Measurements from ENCODE around the gene DIS3L2.

Gene DIS3L2

DNA sequence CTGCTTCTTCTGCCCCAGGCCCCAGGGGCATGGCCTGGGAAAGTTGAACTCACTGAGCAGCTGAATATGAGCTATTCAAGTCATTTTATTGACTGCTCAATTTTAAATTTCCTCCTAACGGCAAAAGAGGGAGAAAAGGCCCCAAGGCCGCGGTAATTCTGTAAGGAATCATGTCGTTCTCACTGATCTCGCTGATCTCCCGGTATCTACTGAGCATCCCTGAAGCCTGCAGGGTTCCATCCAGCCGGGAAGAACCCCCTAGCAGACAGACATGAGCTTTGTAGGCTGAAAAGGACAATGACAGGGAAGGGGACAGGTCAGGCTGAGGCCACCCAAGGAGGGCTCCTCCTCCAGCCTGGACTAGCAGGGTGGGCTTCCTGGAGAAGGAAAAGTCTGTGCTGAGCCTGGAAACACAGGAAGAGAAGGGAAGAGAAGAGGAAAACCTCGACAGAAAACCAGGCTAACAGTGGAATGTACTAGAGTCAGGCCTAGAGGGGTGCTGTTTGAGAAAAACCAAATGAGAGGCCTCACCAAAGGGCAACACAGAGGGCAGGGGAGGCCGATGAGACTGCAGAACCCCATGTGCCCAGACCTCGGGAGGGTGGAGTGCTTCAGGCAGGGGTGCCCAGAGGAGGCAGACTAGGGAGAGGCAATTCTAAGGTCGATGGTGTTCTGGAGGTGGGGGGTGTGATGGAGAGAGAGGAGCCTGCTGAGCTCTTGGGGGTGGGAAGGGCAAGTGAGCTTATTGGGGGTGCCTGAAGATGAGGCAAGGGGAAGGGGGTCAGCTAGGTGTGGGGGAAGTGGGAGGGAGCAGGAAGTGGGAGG lies 32.4 kb upstream of the DIS3L2 start:
- TF ChIP-seq FOXA1 (IDR thresholded peaks at IDR 0.05) = no peak
- no peak for TF ChIP-seq TARDBP (IDR thresholded peaks at IDR 0.05)
- no peak for TF ChIP-seq SUZ12 (IDR thresholded peaks at IDR 0.05)
- no peak for TF ChIP-seq NFRKB (IDR thresholded peaks at IDR 0.05)
- TF ChIP-seq SP1 (IDR thresholded peaks at IDR 0.05) = no peak
- TF ChIP-seq HDGF (IDR thresholded peaks at IDR 0.05; ENCODE audit: borderline replicate concordance) = no peak
- no peak for TF ChIP-seq BHLHE40 (IDR thresholded peaks at IDR 0.05; ENCODE audit: borderline replicate concordance)
- TF ChIP-seq FOXM1 (IDR thresholded peaks at IDR 0.05; ENCODE audit: borderline replicate concordance) = no peak
- TF ChIP-seq ARNT (IDR thresholded peaks at IDR 0.05) = no peak
- POLR2A ChIA-PET = interaction anchor here (1.1 kb wide), 1 partner anchor 32 kb away, joined by 4 read pairs; the partner anchor contains the start of gene DIS3L2
- no peak for DNase-seq (ENCODE audit: extremely low spot score)
- CTCF ChIA-PET = interaction anchor here (0.6 to 2.2 kb wide), 7 partner anchors 8 to 473 kb away, joined by 3 to 7 read pairs (median 4); no protein-coding TSS in a partner anchor

DNA sequence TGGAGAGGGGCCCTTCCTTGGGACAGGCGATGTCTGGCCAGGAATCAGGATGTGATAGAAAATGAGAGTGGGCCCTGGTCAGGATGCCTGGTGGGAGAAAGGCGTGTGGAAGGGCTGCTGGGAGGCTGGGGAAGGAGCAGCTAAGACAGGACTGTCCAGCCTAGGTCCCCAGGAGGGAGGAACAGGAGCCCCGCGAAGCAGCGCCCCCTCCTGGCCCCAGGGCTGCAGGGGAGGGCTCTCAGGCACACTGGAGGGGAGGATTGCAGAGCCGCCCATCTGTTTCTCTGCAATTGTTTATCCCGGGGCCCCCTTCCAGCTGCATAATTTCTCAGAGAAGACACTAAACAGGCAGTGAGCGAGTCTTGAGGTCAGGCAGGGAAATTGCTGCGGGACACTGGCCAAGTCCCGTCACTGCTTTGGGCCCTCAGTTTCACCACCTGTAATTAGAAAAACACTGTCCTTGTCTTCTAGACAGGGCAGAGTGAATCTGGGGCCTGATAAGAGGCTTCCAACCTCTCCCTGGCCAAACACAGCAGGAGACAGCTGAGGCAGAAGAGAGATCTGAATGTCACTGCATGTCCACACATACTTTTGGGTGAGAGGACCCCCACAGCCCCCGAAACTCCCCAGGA lies 31.4 kb upstream of the DIS3L2 start:
- ChIA-PET POLR2A (interaction anchor here (0.6 kb wide), 1 partner anchor 187 kb away, joined by 3 read pairs; no protein-coding TSS in a partner anchor), CTCF (interaction anchor here (0.6 to 2.2 kb wide), 5 partner anchors 9 to 399 kb away, joined by 3 to 7 read pairs (median 4); no protein-coding TSS in a partner anchor)
- DNase-seq (ENCODE audit: extremely low spot score) = peak; percentile 70
- TF ChIP-seq BHLHE40 (IDR thresholded peaks at IDR 0.05; ENCODE audit: borderline replicate concordance) = no peak
- TF ChIP-seq FOXK2 (IDR thresholded peaks at IDR 0.05) = no peak
- no peak for TF ChIP-seq SP1 (IDR thresholded peaks at IDR 0.05)
- TF ChIP-seq ZNF384 (IDR thresholded peaks at IDR 0.05) = no peak
- TF ChIP-seq PKNOX1 (IDR thresholded peaks at IDR 0.05) = no peak
- TF ChIP-seq ARNT (IDR thresholded peaks at IDR 0.05) = no peak
- TF ChIP-seq L3MBTL2 (conservative IDR thresholded peaks at IDR 0.05) = no peak
- TF ChIP-seq ELF4 (IDR thresholded peaks at IDR 0.05) = no peak
- TF ChIP-seq NFRKB (IDR thresholded peaks at IDR 0.05) = no peak
- no peak for TF ChIP-seq HDGF (IDR thresholded peaks at IDR 0.05; ENCODE audit: borderline replicate concordance)
- TF ChIP-seq CTBP1 (IDR thresholded peaks at IDR 0.05; ENCODE audit: borderline replicate concordance) = no peak
- TF ChIP-seq LEF1 (IDR thresholded peaks at IDR 0.05; ENCODE audit: borderline replicate concordance) = no peak
- no peak for TF ChIP-seq TARDBP (IDR thresholded peaks at IDR 0.05)
- no peak for TF ChIP-seq FOXA1 (IDR thresholded peaks at IDR 0.05)
- TF ChIP-seq SUZ12 (IDR thresholded peaks at IDR 0.05) = no peak
- no peak for TF ChIP-seq FOXM1 (IDR thresholded peaks at IDR 0.05; ENCODE audit: borderline replicate concordance)

DNA sequence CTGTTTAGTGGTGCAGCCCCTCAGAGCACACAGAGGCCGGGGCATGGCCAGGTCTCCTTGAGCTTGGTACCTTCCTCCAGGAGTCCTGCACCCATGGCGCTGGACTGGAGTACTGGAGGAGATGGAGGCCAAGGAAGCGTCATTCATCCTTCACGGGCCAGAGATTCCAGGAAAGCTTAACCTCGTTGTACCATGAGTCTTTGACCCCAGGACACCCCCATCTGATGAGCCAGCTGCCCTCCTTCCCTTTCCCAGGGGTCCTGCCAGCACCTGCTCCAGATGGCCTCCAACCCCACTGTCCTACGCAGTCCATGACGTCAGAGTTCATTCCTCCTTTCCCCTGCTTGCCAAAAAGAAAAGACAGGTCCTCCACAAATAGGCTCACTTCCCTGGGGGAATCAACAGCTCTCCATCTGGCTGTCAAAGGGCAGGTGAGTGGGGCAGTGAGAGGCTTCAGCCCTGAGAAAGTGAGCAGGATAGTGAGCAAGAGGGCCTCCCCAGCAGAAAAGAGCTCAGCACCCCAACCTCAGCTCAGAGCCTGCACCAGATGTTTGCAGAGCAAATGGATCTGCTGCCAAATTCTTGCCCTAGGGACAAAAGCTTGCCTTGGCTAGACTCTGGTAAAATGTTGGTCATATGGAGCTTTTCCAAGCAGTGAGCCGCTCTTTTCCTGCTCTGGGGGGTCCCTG lies 30.8 kb upstream of the DIS3L2 start:
- ChIA-PET POLR2A (interaction anchor here (0.6 kb wide), 1 partner anchor 187 kb away, joined by 3 read pairs; no protein-coding TSS in a partner anchor), CTCF (interaction anchor here (0.6 to 2.2 kb wide), 6 partner anchors 9 to 398 kb away, joined by 3 to 7 read pairs (median 3); no protein-coding TSS in a partner anchor)
- TF ChIP-seq BHLHE40 (IDR thresholded peaks at IDR 0.05; ENCODE audit: borderline replicate concordance) = no peak
- TF ChIP-seq ZNF384 (IDR thresholded peaks at IDR 0.05) = no peak
- TF ChIP-seq TARDBP (IDR thresholded peaks at IDR 0.05) = no peak
- DNase-seq (ENCODE audit: extremely low spot score) = no peak

- POLR2A ChIA-PET = no interaction called here
- CTCF ChIA-PET = interaction anchor here (2.2 kb wide), 1 partner anchor 10 kb away, joined by 7 read pairs; no protein-coding TSS in a partner anchor
- no peak for TF ChIP-seq ELF4 (IDR thresholded peaks at IDR 0.05)
- no peak for TF ChIP-seq SUZ12 (IDR thresholded peaks at IDR 0.05)
- no peak for TF ChIP-seq NFRKB (IDR thresholded peaks at IDR 0.05)
- TF ChIP-seq PKNOX1 (IDR thresholded peaks at IDR 0.05) = no peak
- no peak for TF ChIP-seq TARDBP (IDR thresholded peaks at IDR 0.05)
- TF ChIP-seq FOXA1 (IDR thresholded peaks at IDR 0.05) = no peak
- TF ChIP-seq CTBP1 (IDR thresholded peaks at IDR 0.05; ENCODE audit: borderline replicate concordance) = no peak
- TF ChIP-seq ZNF384 (IDR thresholded peaks at IDR 0.05) = no peak
- TF ChIP-seq SP1 (IDR thresholded peaks at IDR 0.05) = no peak
- no peak for TF ChIP-seq BHLHE40 (IDR thresholded peaks at IDR 0.05; ENCODE audit: borderline replicate concordance)
- no peak for TF ChIP-seq ARNT (IDR thresholded peaks at IDR 0.05)
- TF ChIP-seq FOXK2 (IDR thresholded peaks at IDR 0.05) = no peak
- no peak for TF ChIP-seq HDGF (IDR thresholded peaks at IDR 0.05; ENCODE audit: borderline replicate concordance)
- TF ChIP-seq L3MBTL2 (conservative IDR thresholded peaks at IDR 0.05) = no peak
- TF ChIP-seq FOXM1 (IDR thresholded peaks at IDR 0.05; ENCODE audit: borderline replicate concordance) = no peak
- no peak for DNase-seq (ENCODE audit: extremely low spot score)
These were observed 30.0 kb upstream of the DIS3L2 start for GRCh38 chr2:231931481-231931915.

DNA sequence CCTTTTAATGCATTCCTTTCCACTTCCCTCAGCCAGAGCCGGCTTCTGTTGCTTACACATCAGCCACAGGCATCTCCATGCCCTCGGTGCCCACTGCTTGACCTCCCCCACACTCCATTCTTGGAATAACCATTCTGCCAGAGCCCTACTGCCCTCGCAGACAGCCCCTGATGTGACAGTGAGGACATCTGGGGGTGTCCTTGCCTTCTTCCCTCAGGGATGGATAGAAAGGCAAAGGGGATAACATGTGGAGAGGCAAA lies 28.9 kb upstream of the DIS3L2 start:
- no peak for DNase-seq (ENCODE audit: extremely low spot score)
- CTCF ChIA-PET = no interaction called here

More for the DNA sequence above, 28.9 kb upstream of the DIS3L2 start:
- POLR2A ChIA-PET = no interaction called here
- TF ChIP-seq PKNOX1 (IDR thresholded peaks at IDR 0.05) (no peak), FOXM1 (IDR thresholded peaks at IDR 0.05; ENCODE audit: borderline replicate concordance) (no peak), ZNF384 (IDR thresholded peaks at IDR 0.05) (no peak), ARNT (IDR thresholded peaks at IDR 0.05) (no peak), NFRKB (IDR thresholded peaks at IDR 0.05) (no peak), TARDBP (IDR thresholded peaks at IDR 0.05) (no peak), HDGF (IDR thresholded peaks at IDR 0.05; ENCODE audit: borderline replicate concordance) (no peak), SP1 (IDR thresholded peaks at IDR 0.05) (no peak), FOXA1 (IDR thresholded peaks at IDR 0.05) (no peak), ELF4 (IDR thresholded peaks at IDR 0.05) (no peak), SUZ12 (IDR thresholded peaks at IDR 0.05) (no peak), L3MBTL2 (conservative IDR thresholded peaks at IDR 0.05) (no peak), BHLHE40 (IDR thresholded peaks at IDR 0.05; ENCODE audit: borderline replicate concordance) (no peak), FOXK2 (IDR thresholded peaks at IDR 0.05) (no peak), LEF1 (IDR thresholded peaks at IDR 0.05; ENCODE audit: borderline replicate concordance) (no peak), CTBP1 (IDR thresholded peaks at IDR 0.05; ENCODE audit: borderline replicate concordance) (no peak)

All from HEK293T (cell line).